ENCODE measurements around the gene ZNF490.
"Not testable (repeated sequence)": the region's sequence is repeated elsewhere in the genome, so short reads cannot be mapped to it uniquely, and the experiment has no call there.

ZNF490 gene

GRCh38 chr19:12610540-12611360 is at the start of gene ZNF490, which contains the start of gene ZNF791:
Gene ZNF490 (minus strand): TSS chr19:12610813. CDS start chr19:12610680, 133 bp downstream.
Gene ZNF791 (plus strand): TSS chr19:12610920. CDS start chr19:12611080, 160 bp downstream.
- H3K9me3 ChIP-seq (ENCODE audit: control insufficient read depth, insufficient read depth, low read length) = no peaks in the 10 kb centered on the region
- H3K27ac ChIP-seq (ENCODE audit: low read depth, low read length) = peak within 1 kb of the TSS; percentile 94
- no peaks in the 10 kb centered on the region for H3K27me3 ChIP-seq (ENCODE audit: control insufficient read depth, insufficient read depth, low read length)
- no peaks in the 10 kb centered on the region for H3K4me1 ChIP-seq (ENCODE audit: control insufficient read depth, insufficient read depth, low read length)
- peak within 1 kb of the TSS; percentile 79 for H3K9ac ChIP-seq (ENCODE audit: low read depth, low read length)
- H3K4me3 ChIP-seq (ENCODE audit: low read depth, low read length) = peak within 1 kb of the TSS; percentile 82
- peaks cover 32% of the 10 kb centered on the region for H3K36me3 ChIP-seq (ENCODE audit: control insufficient read depth, insufficient read depth, low read length)

GRCh38 chr19:12657966-12658365 is 47.4 kb upstream of the ZNF490 start:
- Histone ChIP-seq H3K9ac (ENCODE audit: low read depth, low read length) (no peak overlapping the region), H3K36me3 (ENCODE audit: control insufficient read depth, insufficient read depth, low read length) (peaks cover 35% of the 10 kb centered on the region), H3K27ac (ENCODE audit: low read depth, low read length) (no peak overlapping the region), H3K9me3 (ENCODE audit: control insufficient read depth, insufficient read depth, low read length) (no peaks in the 10 kb centered on the region), H3K4me1 (ENCODE audit: control insufficient read depth, insufficient read depth, low read length) (no peaks in the 10 kb centered on the region), H3K27me3 (ENCODE audit: control insufficient read depth, insufficient read depth, low read length) (no peaks in the 10 kb centered on the region), H3K4me3 (ENCODE audit: low read depth, low read length) (no peak overlapping the region)

- no peak overlapping the region for H3K27ac ChIP-seq (ENCODE audit: low read depth, low read length)
- H3K36me3 ChIP-seq (ENCODE audit: control insufficient read depth, insufficient read depth, low read length) = peaks cover 34% of the 10 kb centered on the region
- H3K9me3 ChIP-seq (ENCODE audit: control insufficient read depth, insufficient read depth, low read length) = no peaks in the 10 kb centered on the region
- H3K27me3 ChIP-seq (ENCODE audit: control insufficient read depth, insufficient read depth, low read length) = no peaks in the 10 kb centered on the region
- H3K4me3 ChIP-seq (ENCODE audit: low read depth, low read length) = no peak overlapping the region
- H3K9ac ChIP-seq (ENCODE audit: low read depth, low read length) = no peak overlapping the region
- H3K4me1 ChIP-seq (ENCODE audit: control insufficient read depth, insufficient read depth, low read length) = no peaks in the 10 kb centered on the region
These were observed 46.4 kb upstream of the ZNF490 start for GRCh38 chr19:12656899-12657571.

DNA sequence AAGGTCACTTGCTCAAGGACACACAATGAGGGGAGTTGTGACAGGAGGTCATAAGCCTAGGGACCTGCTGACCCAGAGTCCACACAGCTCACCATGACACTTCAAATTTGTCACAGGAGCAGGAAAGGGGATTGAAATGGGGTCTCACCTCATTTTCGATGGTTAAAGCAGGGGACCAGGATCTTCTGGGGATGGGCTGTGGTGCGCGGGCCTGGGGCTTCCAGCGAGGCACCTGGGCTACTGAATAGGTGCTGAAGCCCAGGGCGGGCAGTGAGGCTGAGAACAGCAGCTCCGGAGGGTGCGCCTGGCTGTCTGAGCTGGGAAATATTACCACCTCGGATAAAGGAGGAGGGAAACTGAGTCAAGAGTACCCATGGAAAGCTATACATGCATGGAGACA is 44.9 kb upstream of the ZNF490 start:
- Histone ChIP-seq H3K9ac (ENCODE audit: low read depth, low read length) (no peak overlapping the region), H3K36me3 (ENCODE audit: control insufficient read depth, insufficient read depth, low read length) (peaks cover 25% of the 10 kb centered on the region), H3K9me3 (ENCODE audit: control insufficient read depth, insufficient read depth, low read length) (no peaks in the 10 kb centered on the region), H3K27me3 (ENCODE audit: control insufficient read depth, insufficient read depth, low read length) (no peaks in the 10 kb centered on the region), H3K4me3 (ENCODE audit: low read depth, low read length) (no peak overlapping the region), H3K4me1 (ENCODE audit: control insufficient read depth, insufficient read depth, low read length) (no peaks in the 10 kb centered on the region), H3K27ac (ENCODE audit: low read depth, low read length) (no peak overlapping the region)

- Histone ChIP-seq H3K9ac (ENCODE audit: low read depth, low read length) (no peak overlapping the region), H3K9me3 (ENCODE audit: control insufficient read depth, insufficient read depth, low read length) (no peaks in the 10 kb centered on the region), H3K36me3 (ENCODE audit: control insufficient read depth, insufficient read depth, low read length) (peaks cover 21% of the 10 kb centered on the region)
These were observed 41.6 kb upstream of the ZNF490 start for GRCh38 chr19:12652219-12652618.

GRCh38 chr19:12649941-12650340 is 39.3 kb upstream of the ZNF490 start:
- H3K27ac ChIP-seq (ENCODE audit: low read depth, low read length) = no peak overlapping the region
- no peak overlapping the region for H3K9ac ChIP-seq (ENCODE audit: low read depth, low read length)
- no peaks in the 10 kb centered on the region for H3K9me3 ChIP-seq (ENCODE audit: control insufficient read depth, insufficient read depth, low read length)
- 0 out of 2 replicates have a peak, but pooled peaks cover 3% of the 10 kb centered on the region for H3K4me1 ChIP-seq (ENCODE audit: control insufficient read depth, insufficient read depth, low read length)
- no peaks in the 10 kb centered on the region for H3K27me3 ChIP-seq (ENCODE audit: control insufficient read depth, insufficient read depth, low read length)
- peaks cover 4% of the 10 kb centered on the region for H3K36me3 ChIP-seq (ENCODE audit: control insufficient read depth, insufficient read depth, low read length)
- no peak overlapping the region for H3K4me3 ChIP-seq (ENCODE audit: low read depth, low read length)

More at GRCh38 chr19:12652219-12652618, 41.6 kb upstream of the ZNF490 start:
- Histone ChIP-seq H3K27me3 (ENCODE audit: control insufficient read depth, insufficient read depth, low read length) (no peaks in the 10 kb centered on the region), H3K4me1 (ENCODE audit: control insufficient read depth, insufficient read depth, low read length) (no peaks in the 10 kb centered on the region), H3K27ac (ENCODE audit: low read depth, low read length) (no peak overlapping the region), H3K4me3 (ENCODE audit: low read depth, low read length) (no peak overlapping the region)

GRCh38 chr19:12648088-12648487 is 37.5 kb upstream of the ZNF490 start:
- Histone ChIP-seq H3K36me3 (ENCODE audit: control insufficient read depth, insufficient read depth, low read length) (no peaks in the 10 kb centered on the region), H3K9ac (ENCODE audit: low read depth, low read length) (no peak overlapping the region), H3K4me3 (ENCODE audit: low read depth, low read length) (peak overlapping the region; percentile 54), H3K27ac (ENCODE audit: low read depth, low read length) (no peak overlapping the region), H3K4me1 (ENCODE audit: control insufficient read depth, insufficient read depth, low read length) (0 out of 2 replicates have a peak, but pooled peaks cover 3% of the 10 kb centered on the region), H3K9me3 (ENCODE audit: control insufficient read depth, insufficient read depth, low read length) (no peaks in the 10 kb centered on the region), H3K27me3 (ENCODE audit: control insufficient read depth, insufficient read depth, low read length) (no peaks in the 10 kb centered on the region)

GRCh38 chr19:12647490-12648071 is 37.0 kb upstream of the ZNF490 start:
- H3K4me1 ChIP-seq (ENCODE audit: control insufficient read depth, insufficient read depth, low read length) = 0 out of 2 replicates have a peak, but pooled peaks cover 3% of the 10 kb centered on the region
- H3K27ac ChIP-seq (ENCODE audit: low read depth, low read length) = no peak overlapping the region
- H3K9me3 ChIP-seq (ENCODE audit: control insufficient read depth, insufficient read depth, low read length) = no peaks in the 10 kb centered on the region
- H3K9ac ChIP-seq (ENCODE audit: low read depth, low read length) = no peak overlapping the region
- no peaks in the 10 kb centered on the region for H3K36me3 ChIP-seq (ENCODE audit: control insufficient read depth, insufficient read depth, low read length)
- H3K27me3 ChIP-seq (ENCODE audit: control insufficient read depth, insufficient read depth, low read length) = no peaks in the 10 kb centered on the region
- H3K4me3 ChIP-seq (ENCODE audit: low read depth, low read length) = peak overlapping the region; percentile 54

DNA sequence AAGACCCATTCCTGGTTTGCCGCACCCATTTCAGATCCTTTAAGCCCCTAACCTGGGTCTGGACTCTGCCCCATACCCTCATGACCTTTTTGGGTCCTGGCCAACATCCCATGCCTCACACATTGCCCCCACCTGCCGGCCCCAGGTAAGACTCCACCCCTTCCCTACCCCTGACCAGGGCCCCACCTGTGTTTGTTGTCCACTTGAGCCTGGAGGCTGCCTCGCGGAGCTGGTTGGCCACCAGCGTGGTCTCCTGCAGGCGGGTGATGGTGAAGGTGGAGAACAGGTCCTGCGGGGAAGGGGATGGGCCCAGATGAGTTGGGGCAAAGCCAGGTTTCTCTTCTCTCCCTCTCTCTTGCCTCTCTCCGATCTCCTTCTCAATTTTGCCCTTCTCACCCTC is 36.4 kb upstream of the ZNF490 start:
- Histone ChIP-seq H3K27me3 (ENCODE audit: control insufficient read depth, insufficient read depth, low read length) (no peaks in the 10 kb centered on the region), H3K36me3 (ENCODE audit: control insufficient read depth, insufficient read depth, low read length) (no peaks in the 10 kb centered on the region), H3K27ac (ENCODE audit: low read depth, low read length) (no peak overlapping the region), H3K9ac (ENCODE audit: low read depth, low read length) (no peak overlapping the region), H3K4me3 (ENCODE audit: low read depth, low read length) (no peak overlapping the region), H3K9me3 (ENCODE audit: control insufficient read depth, insufficient read depth, low read length) (no peaks in the 10 kb centered on the region), H3K4me1 (ENCODE audit: control insufficient read depth, insufficient read depth, low read length) (0 out of 2 replicates have a peak, but pooled peaks cover 3% of the 10 kb centered on the region)

GRCh38 chr19:12646551-12646950 is 35.9 kb upstream of the ZNF490 start:
- no peaks in the 10 kb centered on the region for H3K27me3 ChIP-seq (ENCODE audit: control insufficient read depth, insufficient read depth, low read length)
- no peaks in the 10 kb centered on the region for H3K9me3 ChIP-seq (ENCODE audit: control insufficient read depth, insufficient read depth, low read length)
- no peak overlapping the region for H3K9ac ChIP-seq (ENCODE audit: low read depth, low read length)
- no peak overlapping the region for H3K4me3 ChIP-seq (ENCODE audit: low read depth, low read length)
- 0 out of 2 replicates have a peak, but pooled peaks cover 3% of the 10 kb centered on the region for H3K4me1 ChIP-seq (ENCODE audit: control insufficient read depth, insufficient read depth, low read length)
- H3K27ac ChIP-seq (ENCODE audit: low read depth, low read length) = no peak overlapping the region
- H3K36me3 ChIP-seq (ENCODE audit: control insufficient read depth, insufficient read depth, low read length) = no peaks in the 10 kb centered on the region

DNA sequence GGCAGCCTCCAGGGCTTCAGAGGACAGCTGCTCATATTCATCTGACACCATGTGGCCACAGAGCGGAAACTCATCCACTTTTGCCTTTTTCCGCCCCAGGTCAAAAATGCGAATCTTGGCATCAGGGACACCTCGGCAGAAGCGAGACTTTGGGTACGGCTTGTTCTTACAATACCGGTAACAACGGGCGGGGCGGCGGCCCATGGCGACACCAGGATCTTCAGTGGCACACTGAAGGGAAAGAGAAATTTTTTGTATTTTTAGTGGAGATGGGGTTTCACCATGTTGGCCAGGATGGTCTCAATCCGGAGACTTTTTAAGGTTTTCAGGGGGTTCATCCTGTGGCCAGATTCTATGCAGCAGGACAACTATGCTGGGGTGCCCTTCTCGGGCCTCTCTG is 33.1 kb upstream of the ZNF490 start:
- H3K4me1 ChIP-seq (ENCODE audit: control insufficient read depth, insufficient read depth, low read length); H3K9me3 ChIP-seq (ENCODE audit: control insufficient read depth, insufficient read depth, low read length); H3K9ac ChIP-seq (ENCODE audit: low read depth, low read length); H3K27ac ChIP-seq (ENCODE audit: low read depth, low read length); H3K4me3 ChIP-seq (ENCODE audit: low read depth, low read length); H3K36me3 ChIP-seq (ENCODE audit: control insufficient read depth, insufficient read depth, low read length); H3K27me3 ChIP-seq (ENCODE audit: control insufficient read depth, insufficient read depth, low read length): not testable (repeated sequence)
